HEK293 (cell line): ENCODE measurements around the gene RBM10.

Experiments
- CTCF ChIA-PET: fragments of 350-600 bp; formaldehyde crosslinking; extraction: SDS; loops from one replicate; lab custom pipeline; 2021; ENCODE audit warnings: antibody characterized with exemption; lab: Yijun Ruan, JAX
- POLR2A ChIA-PET: fragments of 300-600 bp; formaldehyde crosslinking; extraction: SDS; loops from one replicate; lab custom pipeline; 2020; ENCODE audit warnings: antibody characterized with exemption, inconsistent platforms; lab: Yijun Ruan, JAX
- H3K27ac ChIP-seq: fragments of 200-500 bp; sonication (Bioruptor generic); 2 replicates; pipeline ENCODE4 v1.5.1; 2014; ENCODE audit warnings: low read depth, low read length, control low read depth, inconsistent platforms; ENCODE audit errors: extremely low read depth
- H3K36me3 ChIP-seq, 2 experiments: fragments of 200-500 bp in 1 of 2; sonication (Bioruptor generic) in 1 of 2; 1 replicate in 1 of 2; 2 replicates in 1 of 2; pipeline ENCODE4 v1.5.1; 2014 to 2017; ENCODE audit warnings: inconsistent platforms in 2 of 2, low read length in 2 of 2; ENCODE audit not compliant: control insufficient read depth in 2 of 2, insufficient read depth in 1 of 2
- H3K4me1 ChIP-seq: fragments of 200-500 bp; sonication (Bioruptor generic); 2 replicates; pipeline ENCODE4 v1.5.1; 2014; ENCODE audit warnings: mild to moderate bottlenecking, low read length, inconsistent platforms; ENCODE audit not compliant: control insufficient read depth, insufficient read depth
- H3K4me3 ChIP-seq: 2 replicates; pipeline ENCODE4 v1.5.1; 2011; ENCODE audit warnings: low read depth, mild to moderate bottlenecking, control low read depth, low read length, moderate library complexity
- H3K9me3 ChIP-seq: fragments of 200-500 bp; sonication (Bioruptor generic); 2 replicates; pipeline ENCODE4 v1.5.1; 2014; ENCODE audit warnings: low read depth, low read length, inconsistent platforms; ENCODE audit not compliant: control insufficient read depth, insufficient read depth
- EGR2 ChIP-seq: fragments of 450-650 bp; formaldehyde crosslinking; IDR thresholded peaks from 2 replicates; pipeline ENCODE4 v1.5.1; 2016; ENCODE audit warnings: low read depth, missing biosample characterization, missing genetic modification characterization
- GLI2 ChIP-seq: fragments of 450-650 bp; formaldehyde crosslinking; IDR thresholded peaks from 2 replicates; pipeline ENCODE4; 2017; ENCODE audit warnings: missing biosample characterization, missing genetic modification characterization, low read depth, borderline replicate concordance
- IKZF3 ChIP-seq: fragments of 450-650 bp; IDR thresholded peaks from 2 replicates; pipeline ENCODE4 v1.5.0; 2018; ENCODE audit warnings: missing biosample characterization, mild to moderate bottlenecking, missing genetic modification characterization, moderate library complexity
- KLF7 ChIP-seq: fragments of 450-650 bp; formaldehyde crosslinking; IDR thresholded peaks from 2 replicates; pipeline ENCODE4 v1.5.1; 2016; ENCODE audit warnings: missing biosample characterization, missing genetic modification characterization, borderline replicate concordance
- SALL2 ChIP-seq: fragments of 450-650 bp; formaldehyde crosslinking; IDR thresholded peaks from 2 replicates; pipeline ENCODE4 v1.5.0; 2017; ENCODE audit warnings: missing biosample characterization, mild to moderate bottlenecking, missing genetic modification characterization, borderline replicate concordance
- SCRT2 ChIP-seq: fragments of 450-650 bp; formaldehyde crosslinking; IDR thresholded peaks from 2 replicates; pipeline ENCODE4 v1.5.1; 2016; ENCODE audit warnings: missing biosample characterization, missing genetic modification characterization
- SP3 ChIP-seq: fragments of 450-650 bp; formaldehyde crosslinking; IDR thresholded peaks from 2 replicates; pipeline ENCODE4 v1.5.1; 2016; ENCODE audit warnings: missing biosample characterization, missing genetic modification characterization
- ZNF132 ChIP-seq: fragments of 450-650 bp; formaldehyde crosslinking; IDR thresholded peaks from 2 replicates; pipeline ENCODE4 v1.5.1; 2017; ENCODE audit warnings: missing biosample characterization, missing genetic modification characterization, borderline replicate concordance
- ZNF16 ChIP-seq: fragments of 450-650 bp; formaldehyde crosslinking; IDR thresholded peaks from 2 replicates; pipeline ENCODE4 v1.5.1; 2016; ENCODE audit warnings: low read depth, missing biosample characterization, missing genetic modification characterization
- ZNF239 ChIP-seq: fragments of 450-650 bp; formaldehyde crosslinking; IDR thresholded peaks from 2 replicates; pipeline ENCODE4 v1.5.1; 2016; ENCODE audit warnings: missing biosample characterization, missing genetic modification characterization
- ZNF335 ChIP-seq: fragments of 450-650 bp; formaldehyde crosslinking; conservative IDR thresholded peaks from 2 replicates; pipeline ENCODE4 v1.5.1; 2016; ENCODE audit warnings: missing biosample characterization, missing genetic modification characterization
- ZNF423 ChIP-seq: fragments of 450-650 bp; formaldehyde crosslinking; IDR thresholded peaks from 2 replicates; pipeline ENCODE4 v1.5.1; 2016; ENCODE audit warnings: missing biosample characterization, missing genetic modification characterization
- ZNF596 ChIP-seq: fragments of 450-650 bp; IDR thresholded peaks from 2 replicates; pipeline ENCODE4 v1.5.0; 2018; ENCODE audit warnings: missing biosample characterization, mild to moderate bottlenecking, missing genetic modification characterization, moderate library complexity
- ZNF701 ChIP-seq: fragments of 450-650 bp; formaldehyde crosslinking; IDR thresholded peaks from 2 replicates; pipeline ENCODE4 v1.5.1; 2016; ENCODE audit warnings: missing biosample characterization, missing genetic modification characterization
- ZNF76 ChIP-seq: fragments of 450-650 bp; formaldehyde crosslinking; IDR thresholded peaks from 2 replicates; pipeline ENCODE4; 2016; ENCODE audit warnings: low read depth, missing biosample characterization, missing genetic modification characterization, borderline replicate concordance
- ZNF837 ChIP-seq: fragments of 450-650 bp; formaldehyde crosslinking; IDR thresholded peaks from 2 replicates; pipeline ENCODE4 v1.5.1; 2016; ENCODE audit warnings: missing biosample characterization, missing genetic modification characterization
- ZSCAN23 ChIP-seq: fragments of 450-650 bp; formaldehyde crosslinking; IDR thresholded peaks from 2 replicates; pipeline ENCODE4 v1.5.1; 2016; ENCODE audit warnings: missing biosample characterization, missing genetic modification characterization
- TF ChIP-seq, protein P1 (sequence below): fragments of 450-650 bp; formaldehyde crosslinking; IDR thresholded peaks from 2 replicates; pipeline ENCODE4 v1.5.1; 2016; ENCODE audit warnings: missing biosample characterization, missing genetic modification characterization
- TF ChIP-seq, protein P2 (sequence below): fragments of 450-650 bp; formaldehyde crosslinking; IDR thresholded peaks from 2 replicates; pipeline ENCODE4 v1.5.1; 2016; ENCODE audit warnings: missing biosample characterization, missing genetic modification characterization, borderline replicate concordance
- TF ChIP-seq, protein P3 (sequence below): fragments of 450-650 bp; formaldehyde crosslinking; IDR thresholded peaks from 2 replicates; pipeline ENCODE4 v1.5.1; 2016; ENCODE audit warnings: missing biosample characterization, missing genetic modification characterization
- TF ChIP-seq, protein P4 (sequence below): fragments of 450-650 bp; IDR thresholded peaks from 2 replicates; pipeline ENCODE4 v1.5.1; 2018; ENCODE audit warnings: missing biosample characterization, missing genetic modification characterization
- TF ChIP-seq, protein P5 (sequence below): fragments of 450-650 bp; formaldehyde crosslinking; IDR thresholded peaks from 2 replicates; pipeline ENCODE4 v1.5.1; 2016; ENCODE audit warnings: missing biosample characterization, missing genetic modification characterization
- TF ChIP-seq, protein P6 (sequence below): fragments of 450-650 bp; IDR thresholded peaks from 2 replicates; pipeline ENCODE4 v1.5.1; 2018; ENCODE audit warnings: missing biosample characterization, mild to moderate bottlenecking, missing genetic modification characterization

The RBM10 gene

DNA sequence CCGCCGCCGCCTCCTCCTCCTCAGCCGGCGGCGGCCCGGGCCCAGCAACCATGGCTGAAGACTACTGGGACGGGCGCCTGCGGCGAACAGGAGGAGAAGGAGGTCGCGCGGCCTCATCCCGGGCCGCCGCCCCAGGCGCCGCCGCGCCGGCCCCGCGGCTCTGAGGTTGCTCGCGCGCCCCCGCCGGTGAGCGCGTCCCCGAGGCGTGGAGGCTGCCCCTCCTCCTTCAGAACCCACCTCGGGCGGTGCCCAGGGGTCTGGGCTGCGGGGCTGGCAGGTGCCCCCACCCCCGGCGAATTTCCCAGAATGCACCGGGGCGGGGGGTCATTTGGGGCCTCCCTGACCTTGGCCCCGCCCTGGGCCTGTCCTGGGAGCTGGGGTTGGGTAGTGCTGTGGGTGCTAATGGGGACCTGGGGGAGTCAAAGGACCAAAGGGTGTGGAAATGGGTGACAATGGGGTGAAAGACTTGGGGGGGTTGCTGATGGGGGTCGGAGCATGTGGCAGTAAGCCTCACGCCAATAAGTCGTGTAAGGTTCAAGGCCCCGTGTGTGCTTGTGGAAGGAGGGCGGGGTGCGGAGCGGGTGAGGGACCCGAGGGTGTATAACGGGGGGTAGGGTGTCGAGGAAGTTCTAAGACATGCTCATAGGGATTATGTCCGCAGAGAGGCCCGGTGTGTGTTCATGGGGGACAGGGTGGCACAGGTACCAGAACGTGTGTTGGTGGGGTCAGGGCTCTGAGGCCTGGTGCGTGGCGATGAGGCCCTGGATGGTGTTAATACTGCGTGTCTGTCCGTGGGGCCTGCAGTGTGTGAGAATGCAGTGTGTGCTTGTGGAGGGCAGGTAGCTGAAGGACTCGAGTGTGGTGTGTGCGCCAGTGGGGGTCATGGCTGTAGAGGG, 74.1 kb downstream of the RBM10 start:
- CTCF ChIA-PET, result no interaction called here
- Histone ChIP-seq H3K4me1 (peaks cover 11% of the 10 kb centered on the region; the same call in 1 of the 2 replicates), H3K27ac (peak overlapping the region; percentile 99), H3K36me3 (peaks cover 34 to 72% of the 10 kb centered on the region in 2 experiments), H3K4me3 (peak overlapping the region; percentile 87), H3K9me3 (no peaks in the 10 kb centered on the region)
- POLR2A ChIA-PET, result interaction anchor here (0.6 to 4.6 kb wide), 7 partner anchors 9 to 1919 kb away, joined by 4 to 124 read pairs (median 10); partner anchors contain the start of gene USP11
- TF ChIP-seq ZNF596 (tag by site-specific recombination) (0 out of 2 replicates have a peak, but pooled peaks have one; percentile 35), ZNF701 (tag by site-specific recombination) (no peak), SP3 (tag by site-specific recombination) (peak; percentile 67), ZNF16 (tag by site-specific recombination) (no peak), ZNF76 (tag by site-specific recombination) (peak; percentile 92), ZNF837 (0 out of 2 replicates have a peak, but pooled peaks have one; percentile 1), KLF7 (tag by site-specific recombination) (peak; percentile 61; the same call in 1 of the 2 replicates), IKZF3 (tag by site-specific recombination) (no peak), ZSCAN23 (tag by site-specific recombination) (0 out of 2 replicates have a peak, but pooled peaks have one; percentile 31), GLI2 (tag by site-specific recombination) (no peak), ZNF239 (tag by site-specific recombination) (0 out of 2 replicates have a peak, but pooled peaks have one; percentile 41), EGR2 (tag by site-specific recombination) (no peak), SALL2 (tag by site-specific recombination) (no peak), ZNF335 (tag by site-specific recombination) (peak; percentile 56), ZNF132 (tag by site-specific recombination) (no peak), ZNF423 (tag by site-specific recombination) (peak; percentile 70; the same call in 1 of the 2 replicates), SCRT2 (tag by site-specific recombination) (no peak)
- TF ChIP-seq, protein P1, sequence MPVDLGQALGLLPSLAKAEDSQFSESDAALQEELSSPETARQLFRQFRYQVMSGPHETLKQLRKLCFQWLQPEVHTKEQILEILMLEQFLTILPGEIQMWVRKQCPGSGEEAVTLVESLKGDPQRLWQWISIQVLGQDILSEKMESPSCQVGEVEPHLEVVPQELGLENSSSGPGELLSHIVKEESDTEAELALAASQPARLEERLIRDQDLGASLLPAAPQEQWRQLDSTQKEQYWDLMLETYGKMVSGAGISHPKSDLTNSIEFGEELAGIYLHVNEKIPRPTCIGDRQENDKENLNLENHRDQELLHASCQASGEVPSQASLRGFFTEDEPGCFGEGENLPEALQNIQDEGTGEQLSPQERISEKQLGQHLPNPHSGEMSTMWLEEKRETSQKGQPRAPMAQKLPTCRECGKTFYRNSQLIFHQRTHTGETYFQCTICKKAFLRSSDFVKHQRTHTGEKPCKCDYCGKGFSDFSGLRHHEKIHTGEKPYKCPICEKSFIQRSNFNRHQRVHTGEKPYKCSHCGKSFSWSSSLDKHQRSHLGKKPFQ (tag by site-specific recombination), result no peak
- TF ChIP-seq, protein P2, sequence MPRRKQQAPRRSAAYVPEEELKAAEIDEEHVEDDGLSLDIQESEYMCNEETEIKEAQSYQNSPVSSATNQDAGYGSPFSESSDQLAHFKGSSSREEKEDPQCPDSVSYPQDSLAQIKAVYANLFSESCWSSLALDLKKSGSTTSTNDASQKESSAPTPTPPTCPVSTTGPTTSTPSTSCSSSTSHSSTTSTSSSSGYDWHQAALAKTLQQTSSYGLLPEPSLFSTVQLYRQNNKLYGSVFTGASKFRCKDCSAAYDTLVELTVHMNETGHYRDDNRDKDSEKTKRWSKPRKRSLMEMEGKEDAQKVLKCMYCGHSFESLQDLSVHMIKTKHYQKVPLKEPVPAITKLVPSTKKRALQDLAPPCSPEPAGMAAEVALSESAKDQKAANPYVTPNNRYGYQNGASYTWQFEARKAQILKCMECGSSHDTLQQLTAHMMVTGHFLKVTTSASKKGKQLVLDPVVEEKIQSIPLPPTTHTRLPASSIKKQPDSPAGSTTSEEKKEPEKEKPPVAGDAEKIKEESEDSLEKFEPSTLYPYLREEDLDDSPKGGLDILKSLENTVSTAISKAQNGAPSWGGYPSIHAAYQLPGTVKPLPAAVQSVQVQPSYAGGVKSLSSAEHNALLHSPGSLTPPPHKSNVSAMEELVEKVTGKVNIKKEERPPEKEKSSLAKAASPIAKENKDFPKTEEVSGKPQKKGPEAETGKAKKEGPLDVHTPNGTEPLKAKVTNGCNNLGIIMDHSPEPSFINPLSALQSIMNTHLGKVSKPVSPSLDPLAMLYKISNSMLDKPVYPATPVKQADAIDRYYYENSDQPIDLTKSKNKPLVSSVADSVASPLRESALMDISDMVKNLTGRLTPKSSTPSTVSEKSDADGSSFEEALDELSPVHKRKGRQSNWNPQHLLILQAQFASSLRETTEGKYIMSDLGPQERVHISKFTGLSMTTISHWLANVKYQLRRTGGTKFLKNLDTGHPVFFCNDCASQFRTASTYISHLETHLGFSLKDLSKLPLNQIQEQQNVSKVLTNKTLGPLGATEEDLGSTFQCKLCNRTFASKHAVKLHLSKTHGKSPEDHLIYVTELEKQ (tag by site-specific recombination), result no peak
- TF ChIP-seq, protein P3, sequence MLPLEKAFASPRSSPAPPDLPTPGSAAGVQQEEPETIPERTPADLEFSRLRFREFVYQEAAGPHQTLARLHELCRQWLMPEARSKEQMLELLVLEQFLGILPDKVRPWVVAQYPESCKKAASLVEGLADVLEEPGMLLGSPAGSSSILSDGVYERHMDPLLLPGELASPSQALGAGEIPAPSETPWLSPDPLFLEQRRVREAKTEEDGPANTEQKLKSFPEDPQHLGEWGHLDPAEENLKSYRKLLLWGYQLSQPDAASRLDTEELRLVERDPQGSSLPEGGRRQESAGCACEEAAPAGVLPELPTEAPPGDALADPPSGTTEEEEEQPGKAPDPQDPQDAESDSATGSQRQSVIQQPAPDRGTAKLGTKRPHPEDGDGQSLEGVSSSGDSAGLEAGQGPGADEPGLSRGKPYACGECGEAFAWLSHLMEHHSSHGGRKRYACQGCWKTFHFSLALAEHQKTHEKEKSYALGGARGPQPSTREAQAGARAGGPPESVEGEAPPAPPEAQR (tag by site-specific recombination), result no peak
- TF ChIP-seq, protein P4, sequence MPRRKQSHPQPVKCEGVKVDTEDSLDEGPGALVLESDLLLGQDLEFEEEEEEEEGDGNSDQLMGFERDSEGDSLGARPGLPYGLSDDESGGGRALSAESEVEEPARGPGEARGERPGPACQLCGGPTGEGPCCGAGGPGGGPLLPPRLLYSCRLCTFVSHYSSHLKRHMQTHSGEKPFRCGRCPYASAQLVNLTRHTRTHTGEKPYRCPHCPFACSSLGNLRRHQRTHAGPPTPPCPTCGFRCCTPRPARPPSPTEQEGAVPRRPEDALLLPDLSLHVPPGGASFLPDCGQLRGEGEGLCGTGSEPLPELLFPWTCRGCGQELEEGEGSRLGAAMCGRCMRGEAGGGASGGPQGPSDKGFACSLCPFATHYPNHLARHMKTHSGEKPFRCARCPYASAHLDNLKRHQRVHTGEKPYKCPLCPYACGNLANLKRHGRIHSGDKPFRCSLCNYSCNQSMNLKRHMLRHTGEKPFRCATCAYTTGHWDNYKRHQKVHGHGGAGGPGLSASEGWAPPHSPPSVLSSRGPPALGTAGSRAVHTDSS (tag by site-specific recombination), result no peak; the same call in 1 of the 2 replicates
- TF ChIP-seq, protein P5, sequence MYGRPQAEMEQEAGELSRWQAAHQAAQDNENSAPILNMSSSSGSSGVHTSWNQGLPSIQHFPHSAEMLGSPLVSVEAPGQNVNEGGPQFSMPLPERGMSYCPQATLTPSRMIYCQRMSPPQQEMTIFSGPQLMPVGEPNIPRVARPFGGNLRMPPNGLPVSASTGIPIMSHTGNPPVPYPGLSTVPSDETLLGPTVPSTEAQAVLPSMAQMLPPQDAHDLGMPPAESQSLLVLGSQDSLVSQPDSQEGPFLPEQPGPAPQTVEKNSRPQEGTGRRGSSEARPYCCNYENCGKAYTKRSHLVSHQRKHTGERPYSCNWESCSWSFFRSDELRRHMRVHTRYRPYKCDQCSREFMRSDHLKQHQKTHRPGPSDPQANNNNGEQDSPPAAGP (tag by site-specific recombination), result peak; percentile 62; the same call in 1 of the 2 replicates
- TF ChIP-seq, protein P6, sequence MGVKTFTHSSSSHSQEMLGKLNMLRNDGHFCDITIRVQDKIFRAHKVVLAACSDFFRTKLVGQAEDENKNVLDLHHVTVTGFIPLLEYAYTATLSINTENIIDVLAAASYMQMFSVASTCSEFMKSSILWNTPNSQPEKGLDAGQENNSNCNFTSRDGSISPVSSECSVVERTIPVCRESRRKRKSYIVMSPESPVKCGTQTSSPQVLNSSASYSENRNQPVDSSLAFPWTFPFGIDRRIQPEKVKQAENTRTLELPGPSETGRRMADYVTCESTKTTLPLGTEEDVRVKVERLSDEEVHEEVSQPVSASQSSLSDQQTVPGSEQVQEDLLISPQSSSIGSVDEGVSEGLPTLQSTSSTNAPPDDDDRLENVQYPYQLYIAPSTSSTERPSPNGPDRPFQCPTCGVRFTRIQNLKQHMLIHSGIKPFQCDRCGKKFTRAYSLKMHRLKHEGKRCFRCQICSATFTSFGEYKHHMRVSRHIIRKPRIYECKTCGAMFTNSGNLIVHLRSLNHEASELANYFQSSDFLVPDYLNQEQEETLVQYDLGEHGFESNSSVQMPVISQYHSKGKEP, result no peak
